SK-MEL-5 (cell line): Measurements from ENCODE around the gene FBXL19. TPM values are rescaled to one million over a fixed set of nuclear protein-coding genes. Genes with fewer than 3 reads are reported as not detected.
"Not testable (repeated sequence)": the region's sequence is repeated elsewhere in the genome, so short reads cannot be mapped to it uniquely, and the experiment has no call there.

Experiments used
- DNase-seq: peaks from one replicate; pipeline ENCODE4 v3.0.0-alpha.2; 2016; ENCODE audit warnings: low read depth, low spot score
- in situ Hi-C: cut with HindIII; loops from 2 replicates; pipeline ENCODE4 v1.10.0; 2016; ENCODE audit warnings: low sequenced_read_pairs, high pct_unique_total_duplicates, low pct_unique_long_range_greater_than_20kb
- total RNA-seq: library from RNA; depleted of rRNA; stranded (reverse); fragments of >200 nt; shearing (Covaris generic); gene quantifications from 2 replicates; pipeline ENCODE4 v1.2.3, GENCODE V29; 2014

Gene FBXL19
- total RNA-seq, 1 experiment from 2014 or later: 20.8 TPM

GRCh38 chr16:30930160-30930571, 6.8 kb downstream of the FBXL19 start:
- in situ Hi-C loops: no loop called here
- no peak for DNase-seq

GRCh38 chr16:30931068-30931650, 7.8 kb downstream of the FBXL19 start:
- in situ Hi-C loops: no loop called here
- DNase-seq: no peak

GRCh38 chr16:30934827-30935557, 11.6 kb downstream of the FBXL19 start:
- peak; percentile 71 for DNase-seq
- in situ Hi-C loops: no loop called here

GRCh38 chr16:30937692-30938091, 14.3 kb downstream of the FBXL19 start:
- in situ Hi-C loops: no loop called here
- no peak for DNase-seq

- in situ Hi-C loops, DNase-seq: not testable (repeated sequence)
These were observed 16.2 kb downstream of the FBXL19 start for GRCh38 chr16:30939571-30939970.

DNA sequence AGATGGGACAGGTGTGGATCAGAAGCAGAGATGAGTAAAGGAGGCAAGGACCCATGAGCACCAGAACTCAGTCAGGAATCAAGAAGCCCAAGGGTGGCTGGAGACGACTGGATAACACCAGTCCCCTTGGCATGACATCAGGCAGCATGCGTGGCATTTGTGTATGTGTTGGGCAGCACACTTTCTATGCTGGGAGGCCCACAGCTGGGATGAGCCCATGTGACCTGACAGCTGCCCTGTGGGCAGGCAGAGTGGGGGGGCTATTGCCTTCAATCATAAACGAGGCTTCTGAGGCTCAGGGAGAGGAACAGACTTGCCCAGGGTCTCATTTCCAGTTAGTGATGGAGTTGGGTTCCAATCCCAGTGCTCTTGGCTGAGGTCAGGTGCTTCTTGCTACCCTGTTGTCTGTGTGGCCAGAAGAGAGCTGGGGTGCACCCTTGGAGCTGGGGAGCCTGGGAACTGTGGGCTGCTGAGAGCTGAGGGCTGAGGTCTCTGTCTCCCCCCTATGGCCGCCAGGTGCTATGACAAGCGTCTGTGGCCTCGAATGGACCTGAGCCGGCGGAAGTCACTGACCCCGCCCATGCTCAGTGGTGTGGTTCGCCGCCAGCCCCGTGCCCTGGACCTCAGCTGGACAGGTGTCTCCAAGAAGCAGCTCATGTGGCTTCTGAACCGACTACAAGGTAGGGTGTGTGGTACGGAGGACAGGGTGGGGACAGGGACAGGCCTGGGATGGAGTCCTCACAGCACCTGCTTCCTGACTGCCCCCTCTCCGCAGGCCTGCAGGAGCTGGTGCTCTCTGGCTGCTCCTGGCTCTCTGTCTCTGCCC, 18.4 kb downstream of the FBXL19 start:
- peak; percentile 71 for DNase-seq
- in situ Hi-C loops: no loop called here

- DNase-seq: no peak
- in situ Hi-C loops: no loop called here
These were observed 19.0 kb downstream of the FBXL19 start for GRCh38 chr16:30942426-30942806.

GRCh38 chr16:30944352-30944751, 21.0 kb downstream of the FBXL19 start:
- no peak for DNase-seq
- in situ Hi-C loops: no loop called here

DNA sequence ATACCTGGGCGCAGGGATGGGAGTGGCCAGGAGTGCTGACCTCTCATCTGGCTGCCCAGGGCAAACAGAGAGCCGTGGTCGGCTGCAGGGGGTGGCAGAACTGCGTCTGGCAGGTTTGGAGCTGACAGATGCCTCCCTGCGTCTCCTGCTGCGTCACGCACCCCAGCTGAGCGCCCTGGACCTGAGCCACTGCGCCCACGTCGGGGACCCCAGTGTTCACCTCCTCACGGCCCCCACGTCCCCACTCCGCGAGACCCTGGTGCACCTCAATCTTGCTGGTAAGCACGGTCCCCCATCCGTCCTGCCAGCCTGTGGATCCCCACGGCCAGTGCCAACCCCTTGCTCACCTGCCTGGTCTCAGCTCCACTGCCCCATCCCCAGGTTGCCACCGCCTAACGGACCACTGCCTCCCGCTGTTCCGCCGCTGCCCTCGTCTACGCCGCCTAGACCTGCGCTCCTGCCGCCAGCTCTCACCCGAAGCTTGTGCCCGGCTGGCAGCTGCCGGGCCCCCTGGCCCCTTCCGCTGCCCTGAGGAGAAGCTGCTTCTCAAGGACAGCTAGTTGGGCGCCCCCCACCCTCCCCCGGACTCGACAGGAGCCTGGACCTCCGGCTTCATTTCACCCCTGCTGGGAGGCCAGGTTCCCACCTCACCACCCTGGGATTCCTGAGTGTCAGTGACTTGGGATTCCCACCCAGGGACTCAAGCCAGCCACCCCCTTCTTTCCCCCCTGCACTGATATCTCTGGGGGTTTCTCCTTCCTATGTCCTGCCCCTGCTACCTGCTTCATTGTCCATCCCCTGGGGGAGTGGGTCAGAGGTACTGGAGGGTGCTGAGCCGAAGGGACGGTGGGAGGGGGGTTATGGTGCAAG, 23.5 kb downstream of the FBXL19 start:
- in situ Hi-C loops: no loop called here
- DNase-seq: no peak

DNA sequence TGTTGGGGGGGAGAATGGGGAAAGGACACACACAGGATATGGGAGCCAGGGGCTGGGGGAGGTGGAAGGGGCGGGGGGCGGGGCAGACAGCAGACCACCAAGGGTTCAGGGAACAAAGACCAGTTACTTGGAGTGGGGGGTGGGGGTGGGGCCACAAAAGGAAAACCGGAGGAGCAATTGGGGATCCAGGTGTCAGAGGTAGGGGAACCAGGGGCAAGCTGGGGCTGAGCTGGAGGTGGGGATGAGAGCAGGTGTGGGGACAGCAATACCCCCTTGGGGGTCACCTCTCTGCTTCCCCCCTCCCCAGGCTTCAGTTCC, 24.1 kb downstream of the FBXL19 start:
- in situ Hi-C loops: no loop called here
- no peak for DNase-seq

DNA sequence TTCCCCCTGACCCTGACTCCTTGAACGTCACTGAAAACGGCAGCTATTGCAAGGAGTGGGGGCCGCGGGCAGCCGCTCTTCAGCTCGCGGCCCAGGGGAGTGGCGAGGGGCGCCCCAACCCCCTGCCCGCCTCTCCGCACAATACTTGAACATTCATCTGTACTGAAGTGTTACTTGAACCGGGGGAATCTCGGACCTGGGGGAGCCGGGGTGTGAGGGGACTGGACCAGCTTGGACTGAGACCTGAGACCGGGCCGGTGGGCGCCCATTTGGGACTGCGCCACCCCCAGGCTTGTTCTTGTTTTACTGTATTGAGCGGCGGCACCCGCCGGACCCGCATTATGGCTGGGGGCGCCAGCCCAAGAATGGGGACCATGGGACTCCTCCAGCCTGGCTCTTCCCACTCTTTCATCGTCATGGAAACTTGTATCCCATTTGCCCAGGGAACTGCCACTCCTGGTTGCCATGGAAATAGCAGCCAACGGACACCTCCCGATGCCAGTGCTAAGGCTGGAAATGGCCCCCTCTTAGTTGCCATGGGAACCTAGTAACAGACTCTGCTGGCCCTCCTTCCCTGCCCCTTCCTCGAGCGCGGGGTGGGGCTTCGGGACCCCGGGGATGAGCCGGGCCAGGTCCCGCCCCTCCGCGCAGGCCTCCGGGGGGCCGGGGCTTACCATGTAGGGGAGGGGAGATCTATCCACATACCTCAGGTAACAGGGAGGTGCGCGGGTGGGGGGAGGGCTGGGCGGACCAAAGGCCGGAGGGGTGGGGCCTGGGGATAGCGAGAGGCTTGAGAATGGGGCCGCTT, 24.7 kb downstream of the FBXL19 start:
- peak; percentile 95 for DNase-seq
- in situ Hi-C loops: no loop called here

- in situ Hi-C loops: no loop called here
- DNase-seq: peak; percentile 50
These were observed 25.6 kb downstream of the FBXL19 start, which contains the start of gene ORAI3 for GRCh38 chr16:30948667-30949649. ORAI3 (plus strand) TSS chr16:30949068; CDS start chr16:30949290, 222 bp downstream.

DNA sequence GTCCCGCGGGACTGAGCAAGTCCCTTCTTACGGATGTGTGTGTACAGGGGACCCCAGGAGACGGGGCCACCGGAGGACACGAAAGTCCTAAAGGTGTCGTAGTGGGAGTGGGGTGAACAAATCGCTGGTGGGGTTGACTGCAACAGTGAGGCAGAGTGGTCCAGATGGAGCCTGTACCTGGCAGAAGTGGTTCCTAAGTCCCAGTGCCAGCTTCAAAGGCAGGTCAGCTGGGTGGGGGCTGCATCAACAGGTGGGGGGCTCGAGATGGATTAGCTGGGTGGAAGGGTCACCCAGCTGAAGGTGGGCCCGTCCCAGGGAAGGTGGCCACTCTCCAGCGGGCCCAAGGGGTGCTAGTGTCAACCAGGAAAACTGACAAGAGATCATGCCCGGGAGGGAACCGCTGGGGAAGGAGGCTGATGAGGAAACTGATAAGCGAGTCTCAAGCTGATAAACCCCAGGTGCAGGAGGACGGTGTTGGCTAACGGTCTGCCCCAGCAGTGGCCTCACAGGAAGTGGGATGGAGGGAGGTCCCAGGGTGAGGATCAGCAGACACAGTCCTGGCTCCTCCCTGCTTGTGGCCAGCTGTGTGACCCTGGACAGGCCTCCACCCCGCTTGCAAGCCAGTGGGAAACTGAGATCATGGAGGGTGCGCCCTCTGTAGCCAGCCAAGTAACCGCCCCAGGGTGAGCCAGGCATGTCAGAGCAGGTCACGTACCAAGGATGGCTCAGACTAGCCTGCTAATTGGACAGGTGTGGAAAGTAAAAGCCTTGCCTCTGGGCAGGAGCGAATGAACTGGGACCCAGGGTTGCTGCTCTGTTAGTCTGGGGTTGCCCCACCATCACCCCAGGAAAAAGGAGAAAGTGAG, 26.5 kb downstream of the FBXL19 start:
- in situ Hi-C loops: no loop called here
- DNase-seq: peak; percentile 70

- no peak for DNase-seq
- in situ Hi-C loops: no loop called here
These were observed 27.2 kb downstream of the FBXL19 start for GRCh38 chr16:30950516-30951065.

DNA sequence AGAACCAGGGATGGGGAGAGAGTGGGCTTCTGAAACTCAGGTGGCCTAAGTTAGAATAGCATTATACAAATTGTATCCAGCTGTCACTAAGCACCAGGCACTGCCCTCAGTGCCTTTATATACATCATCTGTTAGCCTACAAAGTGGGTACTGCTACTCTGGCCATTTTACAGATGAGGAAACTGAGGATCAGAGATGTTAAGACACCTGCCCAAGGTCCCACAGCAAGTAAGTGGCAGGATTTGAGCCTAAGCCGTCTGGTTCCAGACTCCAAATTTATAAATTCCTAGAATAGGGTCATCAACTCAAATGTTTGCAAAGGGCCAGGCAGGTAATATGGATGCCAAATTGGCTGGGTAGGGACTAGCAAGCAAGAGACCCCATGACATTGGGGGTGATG, 27.8 kb downstream of the FBXL19 start:
- DNase-seq: no peak
- in situ Hi-C loops: no loop called here
